Spleen (tissue), 7 donors: ENCODE measurements around the gene ZSWIM2.

Experiments used
- POLR2A ChIP-seq, 3 donors: fragments of 450-650 bp; IDR thresholded peaks; one replicate each; pipeline ENCODE4 v1.5.1; 2017; ENCODE audit warnings: antibody characterized with exemption in 3 of 3, mild to moderate bottlenecking in 1 of 3
- POLR2AphosphoS5 ChIP-seq, 3 donors: sonication (generic); formaldehyde crosslinking; IDR thresholded peaks; one replicate each; pipeline ENCODE4 v1.5.1; 2017; ENCODE audit warnings: antibody characterized with exemption in 3 of 3
- TF ChIP-seq, protein P1 (sequence below), 11 experiments: fragments of 200-600 bp in 7 of 11; fragments of 450-650 bp in 4 of 11; sonication (generic) in 4 of 11; IDR thresholded peaks in 8 of 11; conservative IDR thresholded peaks in 3 of 11; 1 replicate in 7 of 11; 2 replicates in 4 of 11; pipeline versions ENCODE4 v1.4.0 to v1.8.0; 2016 to 2021; ENCODE audit warnings: antibody characterized with exemption in 11 of 11, inconsistent platforms in 4 of 11, mild to moderate bottlenecking in 1 of 11
- donor health status: DM: no; HTN: no; CAD: no; lungs with moderate emphysema.
- donor health status: DM: no; HTN: no; CAD: no.
- donor health status: DM: no; HTN: no; CAD: no.

DNA sequence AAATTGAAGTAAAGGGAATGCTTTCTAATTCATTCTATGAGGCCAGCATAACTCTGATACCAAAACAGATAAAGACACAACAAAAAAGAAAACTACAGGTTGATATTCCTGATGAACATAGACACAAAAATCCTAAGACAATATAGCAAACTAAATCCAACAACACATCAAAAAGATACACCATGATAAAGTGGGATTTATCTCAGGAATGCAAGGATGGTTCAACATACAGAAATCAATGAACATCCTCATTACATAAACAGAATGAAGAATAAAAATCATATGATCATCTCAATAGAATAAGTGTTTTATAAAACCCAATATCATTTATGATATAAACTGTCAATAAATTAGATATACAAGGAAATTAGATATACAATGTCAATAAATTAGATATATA is 65.7 kb downstream of the ZSWIM2 start:
- TF ChIP-seq, protein P1, sequence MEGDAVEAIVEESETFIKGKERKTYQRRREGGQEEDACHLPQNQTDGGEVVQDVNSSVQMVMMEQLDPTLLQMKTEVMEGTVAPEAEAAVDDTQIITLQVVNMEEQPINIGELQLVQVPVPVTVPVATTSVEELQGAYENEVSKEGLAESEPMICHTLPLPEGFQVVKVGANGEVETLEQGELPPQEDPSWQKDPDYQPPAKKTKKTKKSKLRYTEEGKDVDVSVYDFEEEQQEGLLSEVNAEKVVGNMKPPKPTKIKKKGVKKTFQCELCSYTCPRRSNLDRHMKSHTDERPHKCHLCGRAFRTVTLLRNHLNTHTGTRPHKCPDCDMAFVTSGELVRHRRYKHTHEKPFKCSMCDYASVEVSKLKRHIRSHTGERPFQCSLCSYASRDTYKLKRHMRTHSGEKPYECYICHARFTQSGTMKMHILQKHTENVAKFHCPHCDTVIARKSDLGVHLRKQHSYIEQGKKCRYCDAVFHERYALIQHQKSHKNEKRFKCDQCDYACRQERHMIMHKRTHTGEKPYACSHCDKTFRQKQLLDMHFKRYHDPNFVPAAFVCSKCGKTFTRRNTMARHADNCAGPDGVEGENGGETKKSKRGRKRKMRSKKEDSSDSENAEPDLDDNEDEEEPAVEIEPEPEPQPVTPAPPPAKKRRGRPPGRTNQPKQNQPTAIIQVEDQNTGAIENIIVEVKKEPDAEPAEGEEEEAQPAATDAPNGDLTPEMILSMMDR (IDR thresholded peaks at IDR 0.05 in 8 of 11, conservative IDR thresholded peaks at IDR 0.05 in 3 of 11): no peak
- TF ChIP-seq POLR2A (IDR thresholded peaks at IDR 0.05): no peak
- no peak for TF ChIP-seq POLR2AphosphoS5 (IDR thresholded peaks at IDR 0.05)
